ENCODE results near the gene CFI. TPM values are rescaled to one million over a fixed set of nuclear protein-coding genes. Genes with fewer than 3 reads are reported as not detected.

The CFI gene
- total and polyA plus RNA-seq, 9 of the 15 experiments (the other 6 are each of a cell fraction or from before 2014, with no cell fraction given): 0.30 to 8.4 (median 0.95) TPM

- TF ChIP-seq CHD2 (IDR thresholded peaks at IDR 0.05; ENCODE audit: low read depth, low read length): no peak
- TF ChIP-seq ASH1L (IDR thresholded peaks at IDR 0.05; ENCODE audit: borderline replicate concordance, low read depth, partially characterized antibody): peak; percentile 15
- TF ChIP-seq CBX3 (IDR thresholded peaks at IDR 0.05; ENCODE audit: borderline replicate concordance in 1 of 2, low read length in 2 of 2): no peak
- TF ChIP-seq ZNF583 (CRISPR knock-in tag; IDR thresholded peaks at IDR 0.05): 0 out of 2 replicates have a peak, but pooled peaks have one; percentile 30
- TF ChIP-seq EP300 (IDR thresholded peaks at IDR 0.05; ENCODE audit: low read length): no peak
- no peak for TF ChIP-seq XRCC3 (IDR thresholded peaks at IDR 0.05)
- TF ChIP-seq SRSF3 (IDR thresholded peaks at IDR 0.05; ENCODE audit: insufficient read depth, low read length): no peak
- peak in 1 of 2 experiments; percentile 48 for TF ChIP-seq E2F6 (IDR thresholded peaks at IDR 0.05; ENCODE audit: borderline replicate concordance in 1 of 2, extremely low read depth in 1 of 2, insufficient read depth in 1 of 2, insufficient read length in 1 of 2, low read depth in 1 of 2, low read length in 1 of 2, poor library complexity in 1 of 2, severe bottlenecking in 1 of 2)
- TF ChIP-seq SMAD4 (CRISPR knock-in tag; conservative IDR thresholded peaks at IDR 0.05): peak; percentile 49; the same call in 1 of the 2 replicates
- TF ChIP-seq CXXC5 (CRISPR knock-in tag; IDR thresholded peaks at IDR 0.05): peak; percentile 33; the same call in 1 of the 2 replicates
- no peak for TF ChIP-seq CHD4 (IDR thresholded peaks at IDR 0.05; ENCODE audit: insufficient read depth, insufficient replicate concordance, low read depth, low read length, poor library complexity, severe bottlenecking)
- TF ChIP-seq NFRKB (IDR thresholded peaks at IDR 0.05; ENCODE audit: low read depth): no peak
- no peak for TF ChIP-seq TCF3 (CRISPR knock-in tag; IDR thresholded peaks at IDR 0.05)
- no peak for TF ChIP-seq HDAC1 (IDR thresholded peaks at IDR 0.05)
- no peak for TF ChIP-seq TCF7 (IDR thresholded peaks at IDR 0.05; ENCODE audit: borderline replicate concordance)
- TF ChIP-seq DACH1 (IDR thresholded peaks at IDR 0.05; ENCODE audit: partially characterized antibody): no peak
- TF ChIP-seq FOXA3 (CRISPR knock-in tag; conservative IDR thresholded peaks at IDR 0.05 in 1 of 2, IDR thresholded peaks at IDR 0.05 in 1 of 2): peak; percentile 30 to 41; a peak in 1 of 4 replicates
- no peak for TF ChIP-seq HNRNPH1 (optimal IDR thresholded peaks at IDR 0.05; ENCODE audit: low read depth, low read length)
- TF ChIP-seq ZFX (CRISPR knock-in tag; IDR thresholded peaks at IDR 0.05): no peak
- TF ChIP-seq NRF1 (conservative IDR thresholded peaks at IDR 0.05 in 1 of 2, IDR thresholded peaks at IDR 0.05 in 1 of 2): no peak
- no peak for TF ChIP-seq MXD1 (CRISPR knock-in tag; IDR thresholded peaks at IDR 0.05; ENCODE audit: borderline replicate concordance, poor library complexity, severe bottlenecking)
- no peak for TF ChIP-seq SAP30 (IDR thresholded peaks at IDR 0.05; ENCODE audit: borderline replicate concordance, insufficient read depth, low read depth, low read length, poor library complexity, severe bottlenecking)
- TF ChIP-seq MLX (CRISPR knock-in tag; conservative IDR thresholded peaks at IDR 0.05): no peak
Measured at GRCh38 chr4:109764376-109764775, 37.4 kb downstream of the CFI start (continued).

All from K562 (cell line).